Measurements from ENCODE around the gene UBTD2. TPM values are rescaled to one million over a fixed set of nuclear protein-coding genes. Genes with fewer than 3 reads are reported as not detected.
A peak's percentile ranks its signal among the peaks of the same experiment; 100 is the strongest.

UBTD2 gene
- total RNA-seq, 4 donors from 2014 or later, result 15.9 to 28.6 (median 22.5) TPM

- Histone ChIP-seq H3K4me3 (replicated peaks in 1 of 3) (no peak overlapping the region), H3K4me1 (no peaks in the 10 kb centered on the region), H3K27ac (no peak overlapping the region), H3K27me3 (no peaks in the 10 kb centered on the region), H3K36me3 (peaks cover 0 to 7% of the 10 kb centered on the region in 2 donors), H3K9me3 (no peaks in the 10 kb centered on the region)
- TF ChIP-seq POLR2A (IDR thresholded peaks at IDR 0.05), result no peak
- TF ChIP-seq CTCF (IDR thresholded peaks at IDR 0.05), result no peak
- intact Hi-C loops (cut with DNase I), result no loop called here
- DNase-seq, result no peak
- 60 to 66% methylated on average over 1 of the region's 1 CpG for WGBS, 2 donors
Observed at GRCh38 chr5:172238334-172238733, 45.2 kb downstream of the UBTD2 start.

- Histone ChIP-seq H3K4me3 (replicated peaks in 1 of 3) (no peak overlapping the region), H3K27ac (no peak overlapping the region), H3K4me1 (no peaks in the 10 kb centered on the region), H3K36me3 (peaks cover 0 to 9% of the 10 kb centered on the region in 2 donors), H3K9me3 (no peaks in the 10 kb centered on the region), H3K27me3 (no peaks in the 10 kb centered on the region)
- 75 to 83% methylated on average over 3 of the region's 3 CpGs for WGBS, 2 donors
- DNase-seq, result peak in 1 of 2 donors; percentile 4
- intact Hi-C loops (cut with DNase I), result no loop called here
- TF ChIP-seq CTCF (IDR thresholded peaks at IDR 0.05) (no peak), POLR2A (IDR thresholded peaks at IDR 0.05) (no peak)
Observed at GRCh38 chr5:172235827-172236736, 47.5 kb downstream of the UBTD2 start.

- H3K4me1 ChIP-seq, result no peaks in the 10 kb centered on the region
- WGBS, 2 donors, result 43 to 49% methylated on average over 4 of the region's 4 CpGs
- peaks cover 0 to 10% of the 10 kb centered on the region in 2 donors for H3K36me3 ChIP-seq
- no peak for DNase-seq
- no peaks in the 10 kb centered on the region for H3K9me3 ChIP-seq
- TF ChIP-seq POLR2A (IDR thresholded peaks at IDR 0.05), result no peak
- TF ChIP-seq CTCF (IDR thresholded peaks at IDR 0.05), result no peak
- intact Hi-C loops (cut with DNase I), result no loop called here
- no peaks in the 10 kb centered on the region for H3K27me3 ChIP-seq
- no peak overlapping the region for H3K4me3 ChIP-seq (replicated peaks in 1 of 3)
- no peak overlapping the region for H3K27ac ChIP-seq
Observed at GRCh38 chr5:172235132-172235780, 48.3 kb downstream of the UBTD2 start.

- H3K27me3 ChIP-seq, result no peaks in the 10 kb centered on the region
Observed at GRCh38 chr5:172234031-172234430, 49.5 kb downstream of the UBTD2 start.

More at GRCh38 chr5:172234031-172234430, 49.5 kb downstream of the UBTD2 start:
- Histone ChIP-seq H3K36me3 (peaks cover 0 to 10% of the 10 kb centered on the region in 2 donors), H3K27ac (no peak overlapping the region), H3K4me3 (replicated peaks in 1 of 3) (no peak overlapping the region), H3K9me3 (no peaks in the 10 kb centered on the region), H3K4me1 (no peaks in the 10 kb centered on the region)
- TF ChIP-seq POLR2A (IDR thresholded peaks at IDR 0.05) (no peak), CTCF (IDR thresholded peaks at IDR 0.05) (no peak)
- 98% methylated on average over 4 of the region's 4 CpGs for WGBS, 2 donors
- DNase-seq, result no peak
- intact Hi-C loops (cut with DNase I), result no loop called here
